Right cardiac atrium (tissue), 5 donors: Measurements from ENCODE around the gene ZSCAN22. TPM values are rescaled to one million over a fixed set of nuclear protein-coding genes. Genes with fewer than 3 reads are reported as not detected.
"Not testable (repeated sequence)": the region's sequence is repeated elsewhere in the genome, so short reads cannot be mapped to it uniquely, and the experiment has no call there.

Source experiments
- ATAC-seq, 2 donors: fragments of 200-7000 bp; cut with Tn5 transposase; one replicate each; pipeline versions ENCODE4 v1.8.0 to v1.9.1; 2020; ENCODE audit warnings: moderate library complexity in 2 of 2, mild to moderate bottlenecking in 1 of 2
- DNase-seq, 3 donors: peaks; one replicate each; pipeline ENCODE4 v3.0.0-alpha.2; 2020
- H3K27ac ChIP-seq: one replicate; pipeline ENCODE4 v1.5.1; 2013; ENCODE audit warnings: mild to moderate bottlenecking, low read length, control low read depth, moderate library complexity
- H3K27me3 ChIP-seq: one replicate; pipeline ENCODE4 v1.6.1; 2013; ENCODE audit not compliant: control insufficient read depth, insufficient read depth
- H3K4me1 ChIP-seq: one replicate; pipeline ENCODE4 v1.6.1; 2013; ENCODE audit warnings: low read length; ENCODE audit not compliant: control insufficient read depth, insufficient read depth
- H3K4me3 ChIP-seq: one replicate; pipeline ENCODE4 v1.5.1; 2013; ENCODE audit warnings: low read length, control low read depth
- H3K9me3 ChIP-seq: one replicate; pipeline ENCODE4 v1.6.1; 2013; ENCODE audit warnings: low read length; ENCODE audit not compliant: control insufficient read depth
- WGBS: extraction: QIAGEN DNeasy Blood & Tissue Kit; methylation state at CpG from one replicate; pipeline ENCODE4 v1.1.7; 2013; 5-methylcytosine and 5-hydroxymethylcytosine counted together
- intact Hi-C, 4 donors: fragments of 100-400 bp; cut with DNase I; formaldehyde crosslinking; loops; one replicate each; pipeline versions ENCODE4 v1.11.0 to v1.14.0; 2022 to 2023
- polyA plus RNA-seq: library from polyadenylated mRNA; stranded (reverse); fragments of 200-250 nt; gene quantifications from one replicate; pipeline ENCODE4 v1.2.3, GENCODE V29; 2013
- total RNA-seq, 4 donors: library from RNA; stranded (reverse); fragmentation: NEBNext Ultra II Directional; extraction: Animal tissue kit (Norgen Biotek cat#: 25700); gene quantifications; one replicate each; pipeline ENCODE4 v1.2.1, GENCODE V29; 2021
- donor health status: healthy with polysubstance abuse.
- donor health status: DM: no; HTN: yes; CAD: no.
- donor health status: DM: no; HTN: no; CAD: no.
- donor health status: DM: no; HTN: yes; CAD: no; lungs with severe emphysema.
- donor health status: DM: yes; HTN: yes; CAD: no.

ZSCAN22 gene
- total and polyA plus RNA-seq, 5 donors: 0.79 to 2.1 (median 1.9) TPM

DNA sequence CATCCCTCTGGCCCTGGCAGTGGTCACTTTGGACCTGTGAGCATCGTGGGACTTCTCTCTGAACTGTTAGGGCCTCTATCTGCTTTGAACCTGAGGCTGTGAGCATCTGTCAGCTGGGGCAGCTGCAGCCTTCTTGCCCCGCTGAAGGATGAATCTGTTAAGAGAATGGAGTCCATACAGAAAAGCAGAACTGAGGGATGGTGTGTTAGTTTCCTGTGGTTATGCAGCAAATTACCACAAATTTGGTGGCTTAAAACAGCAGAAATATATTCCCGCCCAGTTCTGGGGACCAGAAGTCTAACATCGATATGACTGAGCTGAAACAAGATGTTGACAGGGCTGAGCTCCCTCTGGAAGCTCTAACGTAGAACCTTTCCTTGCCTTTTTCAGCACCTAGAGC lies 37.4 kb downstream of the ZSCAN22 start:
- no peak overlapping the region for H3K27ac ChIP-seq
- intact Hi-C loops: no loop called here
- H3K27me3 ChIP-seq: no peaks in the 10 kb centered on the region
- no peaks in the 10 kb centered on the region for H3K9me3 ChIP-seq
- 79% methylated on average over 5 of the region's 5 CpGs for WGBS
- peak in 1 of 3 donors; percentile 50 for DNase-seq
- no peak overlapping the region for H3K4me3 ChIP-seq
- ATAC-seq: no peak
- no peaks in the 10 kb centered on the region for H3K4me1 ChIP-seq

DNA sequence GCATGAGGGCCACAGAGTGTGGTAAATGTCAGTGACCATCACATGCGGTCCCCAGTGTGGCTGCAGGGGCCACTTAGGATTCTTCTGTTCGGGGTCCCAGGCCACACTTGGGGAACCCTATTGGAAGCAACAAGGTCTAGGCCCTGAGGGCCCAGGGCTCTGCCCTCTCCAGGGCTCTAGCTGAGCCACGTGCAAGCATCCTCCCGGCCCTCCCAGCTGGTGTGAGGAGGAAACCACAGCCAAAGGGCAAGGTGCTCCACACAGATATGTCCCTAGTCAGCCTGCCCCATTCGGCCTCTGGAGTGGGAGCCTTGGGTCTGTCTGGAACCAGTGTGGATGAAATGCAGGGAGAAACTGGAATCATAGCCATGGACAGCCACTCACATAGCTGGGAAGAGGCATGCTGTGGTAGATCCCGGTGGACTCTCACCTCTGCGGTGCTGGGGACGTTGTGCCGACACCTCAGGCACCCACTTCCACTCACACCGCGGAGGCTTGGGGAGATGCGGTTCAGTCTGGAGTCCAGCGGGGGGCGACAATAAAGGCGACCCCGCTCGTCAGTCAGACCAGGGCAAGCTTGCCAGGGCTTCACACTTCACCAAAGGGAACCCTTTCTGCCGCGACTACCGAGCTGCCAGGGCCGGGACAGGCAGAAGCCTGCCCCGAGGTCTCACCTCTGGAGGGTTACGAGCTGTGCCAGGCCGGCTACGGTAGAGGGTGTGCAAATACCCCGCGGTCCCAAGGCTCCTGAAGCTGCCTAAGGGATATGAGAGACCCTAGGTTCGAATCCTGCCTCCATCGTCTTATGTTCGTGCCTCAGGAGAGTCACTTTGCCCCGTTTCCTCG lies 40.0 kb downstream of the ZSCAN22 start:
- DNase-seq (peak in 2 of 3 donors; percentile 36 to 40), ATAC-seq (no peak)
- Histone ChIP-seq H3K27ac (no peak overlapping the region), H3K9me3 (no peaks in the 10 kb centered on the region), H3K4me1 (no peaks in the 10 kb centered on the region), H3K4me3 (no peak overlapping the region), H3K27me3 (no peaks in the 10 kb centered on the region)
- intact Hi-C loops: no loop called here
- whole genome bisulfite sequencing: 89% methylated on average over 32 of the region's 32 CpGs

DNA sequence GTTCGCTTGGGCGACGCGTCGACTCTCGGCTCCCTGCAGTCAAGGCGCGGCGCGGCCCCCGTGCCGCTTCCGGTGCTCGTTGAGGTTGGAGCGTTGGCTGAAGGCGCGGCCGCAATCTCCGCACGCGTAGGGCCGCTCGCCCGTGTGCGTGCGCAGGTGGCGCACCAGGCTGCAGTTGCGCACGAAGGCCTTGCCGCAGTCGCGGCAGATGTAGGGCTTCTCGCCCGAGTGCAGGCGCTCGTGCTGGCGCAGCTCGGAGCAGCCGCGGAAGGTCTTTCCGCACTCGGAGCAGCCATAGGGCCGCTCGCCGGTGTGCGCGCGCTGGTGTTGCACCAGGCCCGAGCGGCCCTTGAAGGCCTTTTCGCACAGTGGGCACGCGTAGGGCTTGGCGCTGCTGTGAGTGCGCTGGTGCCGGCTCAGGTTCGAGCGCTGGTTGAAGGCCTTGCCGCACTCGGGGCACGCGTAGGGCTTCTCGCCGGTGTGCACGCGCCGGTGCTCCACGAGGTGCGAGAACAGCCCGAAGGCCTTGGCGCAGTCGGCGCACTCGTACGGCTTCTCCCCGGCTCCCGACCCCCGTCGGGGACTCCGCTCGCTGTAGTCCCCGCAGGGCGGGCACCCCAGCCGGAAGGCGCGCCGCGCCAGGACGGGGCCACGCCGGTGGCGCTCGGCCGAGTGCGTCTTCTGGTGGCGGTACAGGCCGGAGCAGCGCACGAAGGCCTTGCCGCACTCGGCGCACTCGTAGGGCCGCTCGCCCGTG lies 41.1 kb downstream of the ZSCAN22 start:
- WGBS: 37% methylated on average over 106 of the region's 106 CpGs
- DNase-seq (peak in 2 of 3 donors; percentile 45 to 53), ATAC-seq (no peak)
- Histone ChIP-seq H3K27me3 (no peaks in the 10 kb centered on the region), H3K4me1 (no peaks in the 10 kb centered on the region), H3K4me3 (no peak overlapping the region), H3K27ac (no peak overlapping the region), H3K9me3 (no peaks in the 10 kb centered on the region)
- intact Hi-C loops: no loop called here

DNA sequence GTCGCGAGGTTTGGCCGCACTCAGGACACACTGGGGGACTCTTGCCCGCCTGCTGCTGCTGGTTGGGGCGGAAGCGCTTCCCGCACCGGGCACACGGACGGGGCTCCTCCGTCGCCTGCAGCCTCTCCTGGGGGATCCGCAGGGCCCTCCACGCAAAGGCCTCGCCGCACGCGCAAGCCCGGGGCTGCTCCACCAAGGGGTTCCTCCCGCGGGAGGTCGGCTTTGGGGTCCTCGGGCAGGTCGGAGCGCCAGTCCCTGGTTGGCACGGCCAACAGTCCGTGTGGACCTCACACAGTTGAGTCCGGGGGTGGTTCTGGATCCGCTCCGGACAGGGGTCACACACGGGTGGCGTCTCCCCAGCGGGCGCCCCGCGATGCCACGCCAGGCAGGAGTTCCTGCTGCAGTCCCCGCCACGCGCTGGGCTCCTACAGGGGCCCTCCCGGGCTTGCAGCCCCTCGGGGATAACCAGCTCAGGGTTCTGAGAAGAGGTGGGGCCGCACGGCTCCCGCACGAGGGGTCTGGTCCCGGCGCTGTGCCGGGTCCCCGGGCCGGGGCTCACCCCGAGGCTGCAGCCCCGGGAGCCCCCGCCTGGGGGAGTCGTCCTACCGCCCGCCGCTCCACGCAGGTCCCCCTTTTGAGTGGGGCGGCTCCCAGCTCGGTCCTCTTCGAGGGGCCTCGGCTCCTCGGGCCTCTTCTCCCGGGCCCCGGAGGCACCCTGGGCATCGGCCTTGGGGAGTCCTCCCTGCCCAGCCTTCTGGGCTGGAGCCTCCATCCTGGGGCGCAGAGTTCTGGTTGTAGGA lies 42.0 kb downstream of the ZSCAN22 start:
- 73% methylated on average over 68 of the region's 68 CpGs for WGBS
- H3K4me3 ChIP-seq: no peak overlapping the region
- peak in 2 of 3 donors; percentile 47 to 60 for DNase-seq
- no peaks in the 10 kb centered on the region for H3K27me3 ChIP-seq
- H3K27ac ChIP-seq: no peak overlapping the region
- H3K9me3 ChIP-seq: no peaks in the 10 kb centered on the region
- intact Hi-C loops: no loop called here
- no peaks in the 10 kb centered on the region for H3K4me1 ChIP-seq
- peak; percentile 26 to 36 for ATAC-seq

DNA sequence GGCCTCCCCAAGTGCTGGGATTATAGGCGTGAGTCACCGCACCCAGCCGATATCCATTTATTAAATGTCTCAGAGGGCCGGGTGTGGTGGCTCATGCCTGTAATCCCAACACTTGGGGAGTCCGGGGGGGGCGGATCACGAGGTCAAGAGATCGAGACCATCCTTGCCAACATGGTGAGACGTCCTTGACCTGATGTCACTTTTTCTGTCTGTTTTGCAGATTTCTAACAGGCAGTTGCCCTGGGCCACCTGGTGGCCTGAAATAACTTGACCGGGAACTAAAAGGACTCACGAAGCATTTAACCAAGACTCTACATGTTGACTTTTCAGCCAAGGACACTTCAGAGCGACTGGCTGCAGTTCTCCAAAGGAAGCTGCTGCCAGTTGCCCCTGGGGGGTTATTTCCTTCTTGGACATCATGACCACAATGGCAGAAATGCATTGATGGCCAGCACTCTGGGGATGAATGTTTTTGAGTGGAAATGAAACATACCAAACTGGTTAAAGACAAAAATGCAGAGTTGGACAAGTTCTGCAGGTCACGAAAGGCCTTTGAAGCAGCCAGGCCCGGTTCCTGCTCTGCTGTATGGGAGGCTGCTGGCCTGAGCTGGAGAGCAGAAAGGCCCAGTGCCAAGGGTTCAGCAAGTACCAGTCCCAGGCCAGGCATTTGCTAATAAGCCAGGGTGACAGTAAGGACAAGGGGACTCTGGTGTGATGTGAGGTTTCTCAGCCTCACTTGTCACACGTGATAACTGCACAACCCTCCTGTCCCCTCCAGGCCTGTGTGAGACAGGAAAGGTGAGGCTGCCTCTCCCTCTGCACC lies 45.7 kb downstream of the ZSCAN22 start:
- H3K4me1 ChIP-seq: no peaks in the 10 kb centered on the region
- DNase-seq (peak in 2 of 3 donors; percentile 22 to 55), ATAC-seq (peak in 1 of 2 donors; percentile 52)
- H3K27ac ChIP-seq: no peak overlapping the region
- intact Hi-C loops: no loop called here
- WGBS: 65% methylated on average over 15 of the region's 15 CpGs
- no peak overlapping the region for H3K4me3 ChIP-seq
- H3K27me3 ChIP-seq: no peaks in the 10 kb centered on the region
- H3K9me3 ChIP-seq: no peaks in the 10 kb centered on the region

DNA sequence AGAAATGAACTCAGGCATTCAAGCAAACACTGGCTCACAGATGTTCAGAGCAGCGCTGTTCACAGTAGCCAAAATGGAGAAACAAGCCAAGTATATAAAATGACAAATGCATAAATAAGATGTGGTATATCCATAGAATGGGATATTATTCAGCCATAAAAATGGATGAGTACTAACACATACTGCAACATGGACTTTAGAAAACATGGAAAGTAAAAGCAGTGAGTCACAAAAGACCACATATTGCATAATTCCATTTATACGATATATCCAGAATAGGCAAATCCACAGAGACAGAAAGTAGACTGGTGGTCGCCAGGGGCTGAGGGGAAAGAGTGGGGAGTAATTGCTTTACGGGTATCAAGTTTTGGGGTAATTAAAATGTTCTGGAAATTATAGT lies 47.4 kb downstream of the ZSCAN22 start:
- Histone ChIP-seq H3K9me3 (no peaks in the 10 kb centered on the region), H3K4me1 (no peaks in the 10 kb centered on the region), H3K27ac (no peak overlapping the region), H3K4me3 (no peak overlapping the region), H3K27me3 (no peaks in the 10 kb centered on the region)
- ATAC-seq: no peak
- WGBS: 85% methylated on average over 4 of the region's 4 CpGs
- intact Hi-C loops: no loop called here
- DNase-seq: no peak

DNA sequence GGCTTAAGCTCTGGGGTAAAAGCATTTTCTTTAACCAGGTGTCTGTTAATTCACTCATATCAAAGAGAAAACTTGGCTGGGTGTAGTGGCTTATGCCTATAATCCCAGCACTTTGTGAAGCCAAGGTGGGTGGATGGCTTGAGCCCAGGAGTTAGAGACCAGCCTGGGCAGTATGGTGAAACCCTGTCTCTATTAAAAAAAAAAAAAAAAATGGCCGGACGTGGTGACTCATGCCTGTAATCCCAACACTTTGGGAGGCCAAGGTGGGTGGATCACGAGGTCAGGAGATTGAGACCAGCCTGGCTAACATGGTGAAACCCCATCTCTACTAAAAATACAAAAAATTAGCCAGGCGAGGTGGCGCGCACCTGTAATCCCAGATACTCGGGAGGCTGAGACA lies 49.9 kb downstream of the ZSCAN22 start:
- intact Hi-C loops, H3K4me1 ChIP-seq, H3K4me3 ChIP-seq, H3K9me3 ChIP-seq, H3K27ac ChIP-seq, H3K27me3 ChIP-seq, ATAC-seq: not testable (repeated sequence)
- DNase-seq: peak in 1 of 3 donors; percentile 8
- 85% methylated on average over 7 of the region's 7 CpGs for WGBS

DNA sequence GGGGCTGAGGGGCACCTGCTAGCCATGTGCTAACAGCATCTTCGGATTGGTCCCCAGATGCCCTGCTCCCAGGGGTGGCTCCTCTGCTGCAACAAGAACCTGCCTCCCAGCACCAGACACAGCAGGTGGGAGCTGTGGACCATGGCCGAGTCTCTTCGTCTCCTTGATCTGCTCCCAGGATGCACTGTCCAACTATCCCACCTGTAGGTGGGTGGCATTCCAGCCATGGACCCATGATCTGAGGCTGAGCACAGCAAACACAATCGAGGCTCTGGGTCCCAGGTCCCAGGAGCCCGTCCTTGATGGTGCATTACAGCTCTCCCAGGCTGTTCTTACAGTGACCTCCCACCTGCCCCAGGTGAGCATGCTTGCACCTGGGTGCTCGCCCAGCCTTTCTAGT lies 52.5 kb downstream of the ZSCAN22 start:
- no peaks in the 10 kb centered on the region for H3K27me3 ChIP-seq
- WGBS: 92% methylated on average over 6 of the region's 6 CpGs

DNA sequence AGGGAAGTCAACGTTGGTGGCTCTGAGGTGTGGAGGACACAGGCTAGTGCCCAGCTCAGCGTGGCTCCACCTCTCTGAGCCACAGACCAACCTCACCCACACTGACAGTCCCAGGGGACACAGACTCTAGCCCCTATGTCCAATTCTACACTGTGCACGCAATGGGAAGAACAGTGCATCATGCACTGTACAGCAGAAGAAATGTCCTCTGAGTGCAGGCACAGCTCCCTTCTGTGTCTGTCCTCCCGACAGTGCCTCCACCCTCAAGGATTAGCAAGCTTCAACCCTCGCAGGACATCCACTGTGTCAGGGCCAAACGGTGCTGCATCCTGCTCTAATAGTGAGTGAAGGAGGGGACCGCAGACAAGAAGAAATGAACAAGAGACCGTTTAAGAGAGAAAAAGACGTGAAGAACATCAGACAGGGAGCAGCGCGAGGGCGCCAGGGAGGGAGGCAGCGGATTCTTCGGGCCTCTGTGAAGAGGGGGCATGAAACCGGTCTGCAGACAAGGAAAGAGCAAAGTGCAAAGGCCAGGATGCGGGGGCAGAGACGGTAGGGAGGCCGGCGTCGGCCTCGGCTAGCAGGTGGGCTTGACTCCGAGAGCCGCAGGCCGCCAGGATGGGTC lies 53.4 kb downstream of the ZSCAN22 start:
- DNase-seq: no peak
- H3K9me3 ChIP-seq: no peaks in the 10 kb centered on the region
- H3K4me3 ChIP-seq: peak overlapping the region; percentile 34
- H3K27me3 ChIP-seq: no peaks in the 10 kb centered on the region
- WGBS: 5% methylated on average over 24 of the region's 24 CpGs
- no peak for ATAC-seq
- H3K27ac ChIP-seq: peak overlapping the region; percentile 34
- peaks cover 3% of the 10 kb centered on the region for H3K4me1 ChIP-seq
- intact Hi-C loops: no loop called here

More for the DNA sequence above, 52.5 kb downstream of the ZSCAN22 start:
- H3K27ac ChIP-seq: no peak overlapping the region
- DNase-seq (peak in 2 of 3 donors; percentile 38 to 48), ATAC-seq (no peak)
- intact Hi-C loops: no loop called here
- peaks cover 3% of the 10 kb centered on the region for H3K4me1 ChIP-seq
- H3K4me3 ChIP-seq: no peak overlapping the region
- H3K9me3 ChIP-seq: no peaks in the 10 kb centered on the region
